PFSK-1 (cell line): ENCODE measurements around the gene ELK3.

ENCODE experiments used
- FOXP2 ChIP-seq: optimal IDR thresholded peaks from 2 replicates; pipeline ENCODE3; 2011; ENCODE audit warnings: borderline replicate concordance, control low read depth, inconsistent platforms; ENCODE audit not compliant: insufficient read depth; ENCODE audit errors: extremely low read length, extremely low read depth
- POLR2AphosphoS5 ChIP-seq: IDR thresholded peaks from 2 replicates; pipeline ENCODE4 v1.6.1; 2012; ENCODE audit warnings: low read depth, mild to moderate bottlenecking, control low read depth, low read length, moderate library complexity
- SIN3A ChIP-seq: IDR thresholded peaks from 2 replicates; pipeline ENCODE4 v1.6.1; 2012; ENCODE audit warnings: mild to moderate bottlenecking, low read length, moderate library complexity, borderline replicate concordance; ENCODE audit not compliant: insufficient read depth
- TAF1 ChIP-seq: IDR thresholded peaks from 2 replicates; pipeline ENCODE4 v1.6.1; 2012; ENCODE audit warnings: low read length, control low read depth, borderline replicate concordance; ENCODE audit not compliant: insufficient read depth
- TF ChIP-seq, protein P1 (sequence below), 2 experiments: IDR thresholded peaks; 2 replicates each; pipeline versions ENCODE4 v1.6.1 to v1.8.0; 2011 to 2012; ENCODE audit warnings: low read depth in 2 of 2, low read length in 2 of 2, control low read depth in 1 of 2, inconsistent platforms in 1 of 2, mild to moderate bottlenecking in 1 of 2, moderate library complexity in 1 of 2; ENCODE audit not compliant: insufficient read depth in 1 of 2

Gene ELK3

GRCh38 chr12:96164951-96165811 lies 29.0 kb upstream of the ELK3 start:
- no peak for TF ChIP-seq POLR2AphosphoS5
- TF ChIP-seq FOXP2, result no peak
- TF ChIP-seq, protein P1, sequence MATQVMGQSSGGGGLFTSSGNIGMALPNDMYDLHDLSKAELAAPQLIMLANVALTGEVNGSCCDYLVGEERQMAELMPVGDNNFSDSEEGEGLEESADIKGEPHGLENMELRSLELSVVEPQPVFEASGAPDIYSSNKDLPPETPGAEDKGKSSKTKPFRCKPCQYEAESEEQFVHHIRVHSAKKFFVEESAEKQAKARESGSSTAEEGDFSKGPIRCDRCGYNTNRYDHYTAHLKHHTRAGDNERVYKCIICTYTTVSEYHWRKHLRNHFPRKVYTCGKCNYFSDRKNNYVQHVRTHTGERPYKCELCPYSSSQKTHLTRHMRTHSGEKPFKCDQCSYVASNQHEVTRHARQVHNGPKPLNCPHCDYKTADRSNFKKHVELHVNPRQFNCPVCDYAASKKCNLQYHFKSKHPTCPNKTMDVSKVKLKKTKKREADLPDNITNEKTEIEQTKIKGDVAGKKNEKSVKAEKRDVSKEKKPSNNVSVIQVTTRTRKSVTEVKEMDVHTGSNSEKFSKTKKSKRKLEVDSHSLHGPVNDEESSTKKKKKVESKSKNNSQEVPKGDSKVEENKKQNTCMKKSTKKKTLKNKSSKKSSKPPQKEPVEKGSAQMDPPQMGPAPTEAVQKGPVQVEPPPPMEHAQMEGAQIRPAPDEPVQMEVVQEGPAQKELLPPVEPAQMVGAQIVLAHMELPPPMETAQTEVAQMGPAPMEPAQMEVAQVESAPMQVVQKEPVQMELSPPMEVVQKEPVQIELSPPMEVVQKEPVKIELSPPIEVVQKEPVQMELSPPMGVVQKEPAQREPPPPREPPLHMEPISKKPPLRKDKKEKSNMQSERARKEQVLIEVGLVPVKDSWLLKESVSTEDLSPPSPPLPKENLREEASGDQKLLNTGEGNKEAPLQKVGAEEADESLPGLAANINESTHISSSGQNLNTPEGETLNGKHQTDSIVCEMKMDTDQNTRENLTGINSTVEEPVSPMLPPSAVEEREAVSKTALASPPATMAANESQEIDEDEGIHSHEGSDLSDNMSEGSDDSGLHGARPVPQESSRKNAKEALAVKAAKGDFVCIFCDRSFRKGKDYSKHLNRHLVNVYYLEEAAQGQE (IDR thresholded peaks at IDR 0.05; ENCODE audit: insufficient read depth in 1 of 2, low read depth in 2 of 2, low read length in 2 of 2), result no peak
- TF ChIP-seq SIN3A, result no peak
- TF ChIP-seq TAF1, result no peak

DNA sequence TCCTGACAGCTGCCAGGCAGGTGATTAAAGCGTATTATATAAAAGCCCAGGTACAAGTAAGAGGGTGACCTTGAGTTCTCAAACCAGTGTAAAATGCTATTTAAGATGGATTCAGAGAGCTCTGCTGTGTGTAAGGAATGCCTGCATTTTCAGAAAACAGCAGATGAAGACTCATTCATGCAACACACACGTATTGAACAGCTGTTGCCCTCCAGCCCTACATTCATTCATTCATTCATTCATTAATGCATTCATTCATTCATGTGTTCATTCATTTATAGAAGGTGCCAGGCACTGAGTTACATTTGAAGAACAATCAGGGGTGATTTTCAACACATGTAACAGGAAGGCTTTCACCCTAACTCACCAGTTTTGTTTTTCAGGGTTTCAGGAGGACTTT lies 27.4 kb upstream of the ELK3 start:
- no peak for TF ChIP-seq TAF1
- no peak for TF ChIP-seq FOXP2
- no peak for TF ChIP-seq SIN3A
- TF ChIP-seq, protein P1 (IDR thresholded peaks at IDR 0.05; ENCODE audit: insufficient read depth in 1 of 2, low read depth in 2 of 2, low read length in 2 of 2), result no peak
- TF ChIP-seq POLR2AphosphoS5, result no peak

DNA sequence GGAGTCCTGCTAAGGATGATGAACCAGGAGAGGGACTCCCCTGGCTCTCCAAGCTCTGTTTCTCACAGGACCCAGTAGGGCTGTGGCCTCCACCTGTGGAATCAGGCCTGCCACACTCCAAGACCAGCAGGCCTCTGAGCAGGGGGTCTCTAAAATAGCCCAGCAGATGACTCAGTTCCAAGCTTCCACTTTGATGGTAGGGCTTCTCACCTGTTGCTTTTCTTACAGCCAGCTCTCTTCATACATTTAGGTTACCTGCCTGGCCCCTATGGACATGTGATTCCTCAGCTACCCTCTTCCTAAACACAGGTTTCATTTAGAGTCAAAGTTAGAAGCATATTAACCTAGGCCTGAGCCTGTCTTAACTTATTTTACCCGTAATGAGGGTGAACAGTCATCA lies 26.7 kb upstream of the ELK3 start:
- TF ChIP-seq FOXP2 (no peak), TAF1 (no peak), SIN3A (no peak), POLR2AphosphoS5 (no peak)
- TF ChIP-seq, protein P1 (IDR thresholded peaks at IDR 0.05; ENCODE audit: insufficient read depth in 1 of 2, low read depth in 2 of 2, low read length in 2 of 2), result no peak

GRCh38 chr12:96170328-96170727 lies 23.8 kb upstream of the ELK3 start:
- TF ChIP-seq SIN3A, result no peak

- TF ChIP-seq POLR2AphosphoS5 (no peak), FOXP2 (no peak), TAF1 (no peak), SIN3A (no peak)
- TF ChIP-seq, protein P1 (IDR thresholded peaks at IDR 0.05; ENCODE audit: insufficient read depth in 1 of 2, low read depth in 2 of 2, low read length in 2 of 2), result no peak
These were observed 23.4 kb upstream of the ELK3 start for GRCh38 chr12:96170762-96171161.
